ENCODE measurements around the gene PRPF6.

Gene PRPF6

DNA sequence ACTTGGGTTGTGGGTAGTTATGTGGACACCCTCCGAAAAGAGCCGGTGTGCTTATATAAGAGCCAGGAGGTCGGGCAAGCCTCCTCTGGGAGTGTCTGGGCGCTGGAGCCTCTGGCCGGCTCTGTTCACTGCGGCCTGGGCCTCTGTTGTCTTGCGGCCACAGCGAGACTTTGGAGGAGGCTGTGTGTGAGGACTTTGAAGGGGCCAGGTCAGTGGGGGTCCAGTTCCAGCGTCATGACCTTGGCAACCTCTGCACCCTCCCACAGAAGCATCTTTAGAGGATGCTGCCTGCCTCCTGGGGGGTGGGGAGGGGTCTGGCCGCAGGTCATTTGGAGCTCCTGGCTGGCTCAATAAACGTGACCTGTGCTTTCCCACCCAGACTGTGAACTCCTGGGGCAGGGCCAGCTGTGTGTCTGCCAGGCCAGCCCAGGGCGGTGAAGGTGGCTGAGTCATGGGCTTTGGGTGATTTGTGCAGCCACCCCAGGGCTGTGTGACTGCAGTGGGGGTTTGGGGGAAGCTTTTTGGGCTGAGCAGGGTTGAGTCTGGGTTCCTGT lies 83.3 kb downstream of the PRPF6 start:
- peak; percentile 89 for DNase-seq (ENCODE audit: low read depth)

DNA sequence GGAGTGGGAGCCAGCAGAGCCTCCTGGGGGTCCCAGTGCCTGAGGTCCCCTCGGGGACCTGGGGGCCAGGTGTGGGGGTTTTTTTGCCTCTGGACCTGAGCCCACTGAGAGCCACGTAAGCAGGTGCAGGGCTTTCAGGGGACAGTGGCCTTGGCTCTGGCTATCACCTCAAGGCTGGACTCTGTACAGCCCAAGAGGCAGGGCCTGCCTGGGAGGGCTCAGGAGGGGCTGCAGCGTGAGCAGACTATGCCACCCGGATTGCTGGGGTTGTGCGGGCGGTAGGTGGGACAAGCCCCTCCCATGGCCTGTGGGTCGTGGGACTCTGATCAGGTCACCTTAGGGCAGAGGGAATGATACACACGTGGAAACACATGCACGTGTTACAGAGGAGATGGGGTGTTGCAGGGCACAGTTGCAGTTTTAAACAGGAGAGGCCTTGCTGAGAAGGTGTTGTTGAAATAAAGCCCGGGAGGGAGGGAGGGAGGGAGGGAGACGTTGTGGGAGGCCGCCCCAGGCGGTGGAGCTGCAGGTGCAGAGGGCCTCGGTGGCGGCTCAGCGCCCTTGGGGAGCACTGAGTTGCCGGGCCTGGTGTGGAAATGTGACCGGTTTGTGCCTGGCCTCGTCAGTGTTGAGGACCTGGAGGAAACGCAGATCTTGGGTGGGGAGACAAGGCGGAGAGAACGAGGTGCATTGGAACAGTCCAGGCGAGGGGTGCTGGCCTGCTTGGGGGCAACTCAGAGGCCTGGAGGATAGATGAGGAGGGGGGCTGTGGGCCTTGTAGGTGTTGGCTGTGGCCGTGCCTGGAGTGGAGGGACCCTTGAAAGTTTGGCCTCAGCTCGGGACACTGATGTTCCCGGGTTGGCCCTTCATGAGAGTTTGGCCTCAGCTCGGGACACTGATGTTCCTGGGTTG lies 84.4 kb downstream of the PRPF6 start:
- DNase-seq (ENCODE audit: low read depth) = no peak

DNA sequence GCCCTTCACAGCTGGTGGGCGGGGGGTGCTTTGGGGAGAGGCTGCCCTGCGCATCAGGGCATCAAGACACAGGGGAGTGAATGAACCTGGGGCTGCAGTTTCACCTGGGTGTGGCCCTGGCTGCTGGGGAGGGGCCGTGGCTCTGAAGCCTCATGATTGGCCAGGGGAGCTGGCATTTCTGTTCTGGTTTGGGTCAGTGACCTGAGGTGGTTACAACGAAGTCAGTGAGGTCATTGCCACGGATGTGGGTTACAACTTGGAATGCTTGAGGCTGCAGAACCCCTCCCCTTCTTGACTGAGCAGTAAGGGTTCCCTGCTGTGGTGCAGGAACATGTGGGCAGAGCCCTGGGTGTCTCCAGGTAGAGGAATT lies 85.0 kb downstream of the PRPF6 start:
- peak; percentile 97 for DNase-seq (ENCODE audit: low read depth)

DNA sequence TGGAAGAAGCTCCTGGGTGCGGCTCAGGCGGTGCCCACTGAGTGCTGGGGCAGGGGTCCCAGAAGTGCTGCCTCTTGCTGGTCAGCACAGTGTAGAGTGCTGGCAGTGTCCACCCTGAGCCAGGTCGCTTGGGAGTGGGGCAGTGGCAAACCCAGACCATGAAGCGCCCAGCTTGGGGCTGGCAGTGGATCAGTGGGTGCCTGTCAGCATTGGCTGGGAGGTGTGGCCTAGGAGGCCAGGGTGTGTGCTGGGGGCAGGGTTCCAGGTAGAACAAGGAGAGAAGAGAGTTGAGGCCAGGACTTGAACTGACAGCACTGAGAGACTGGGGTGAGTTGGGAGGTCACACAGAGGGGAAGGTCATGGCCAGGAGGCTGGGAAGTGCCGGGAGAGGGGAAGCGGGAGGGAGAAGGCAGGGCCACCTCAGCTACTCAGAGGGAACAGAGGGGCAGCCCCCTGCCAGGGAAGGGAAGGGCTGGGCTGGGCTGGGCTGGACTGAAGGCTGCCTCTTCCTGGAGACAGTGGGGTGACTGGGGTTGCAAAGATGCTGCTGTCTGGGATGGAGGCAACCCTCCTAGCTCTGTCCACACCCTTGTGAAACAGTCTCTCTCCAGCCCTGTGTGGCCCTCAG lies 86.2 kb downstream of the PRPF6 start:
- no peak for DNase-seq (ENCODE audit: low read depth)

DNA sequence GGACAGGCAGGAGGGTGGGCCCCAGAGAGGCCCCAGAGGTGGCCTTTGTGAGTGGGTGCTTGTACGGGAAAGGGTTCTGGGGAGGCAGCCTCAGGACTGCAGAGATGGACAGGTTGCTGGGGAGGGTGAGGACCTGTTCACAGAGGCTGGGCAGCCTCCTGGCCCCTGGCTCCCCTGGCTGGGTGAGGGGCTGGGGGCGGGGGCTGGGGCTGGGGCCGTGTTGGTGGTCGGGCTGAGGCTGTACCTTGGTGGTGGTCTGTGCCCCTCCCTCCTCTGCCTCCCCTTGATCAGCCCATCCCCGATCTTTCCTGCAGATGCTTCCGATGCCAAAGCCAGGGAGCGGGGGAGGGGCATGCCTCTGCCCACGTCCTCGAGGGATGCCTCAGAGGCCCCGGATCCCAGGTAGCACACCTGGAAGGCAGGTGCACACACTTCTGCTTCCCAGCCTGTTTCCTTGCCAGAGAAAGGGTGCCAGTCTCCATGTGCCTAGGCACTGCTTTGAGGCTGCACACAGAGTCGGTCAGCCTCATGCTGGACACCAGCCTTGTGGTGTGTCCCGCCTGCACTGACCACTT lies 86.9 kb downstream of the PRPF6 start:
- DNase-seq (ENCODE audit: low read depth) = no peak

DNA sequence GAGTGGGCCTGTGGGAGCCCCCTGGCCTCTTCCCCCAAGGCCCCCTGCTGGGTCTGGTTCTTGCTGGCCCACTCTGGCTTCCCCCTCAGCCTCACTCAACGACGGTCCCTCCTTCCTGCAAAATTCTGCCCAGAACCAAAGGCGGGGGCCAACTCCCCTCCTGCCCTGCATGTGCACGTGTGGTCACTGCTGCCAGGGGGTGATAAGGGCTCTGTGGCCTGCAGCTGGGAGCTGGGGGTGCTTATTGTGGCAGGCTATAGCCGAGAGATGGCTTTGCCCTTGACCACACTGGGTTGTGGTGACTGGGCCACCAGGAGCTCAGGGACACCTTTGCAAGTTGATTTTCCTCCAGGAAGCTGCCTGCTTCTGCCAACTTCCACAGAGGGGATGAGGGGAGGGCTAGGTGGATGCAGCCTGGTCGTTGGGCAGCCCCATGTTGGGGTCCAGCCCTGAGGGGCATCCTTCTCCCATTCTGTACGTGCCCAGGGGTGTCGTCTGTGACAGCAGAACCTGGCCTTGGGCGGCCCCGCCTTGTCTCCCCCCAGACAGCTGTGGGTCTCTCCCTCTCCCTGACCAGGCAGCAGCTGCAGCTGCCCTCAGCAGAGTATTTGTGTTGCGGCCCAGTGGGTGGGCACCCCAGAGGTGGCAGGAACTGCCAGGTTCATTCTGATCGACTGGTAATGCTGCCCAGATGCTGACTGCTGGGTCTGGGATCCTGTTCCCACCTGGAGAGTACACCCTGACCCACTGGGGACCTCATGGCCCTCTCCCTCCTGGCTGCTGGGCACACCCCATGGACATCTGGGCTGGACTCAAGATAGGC lies 87.7 kb downstream of the PRPF6 start:
- no peak for DNase-seq (ENCODE audit: low read depth)

DNA sequence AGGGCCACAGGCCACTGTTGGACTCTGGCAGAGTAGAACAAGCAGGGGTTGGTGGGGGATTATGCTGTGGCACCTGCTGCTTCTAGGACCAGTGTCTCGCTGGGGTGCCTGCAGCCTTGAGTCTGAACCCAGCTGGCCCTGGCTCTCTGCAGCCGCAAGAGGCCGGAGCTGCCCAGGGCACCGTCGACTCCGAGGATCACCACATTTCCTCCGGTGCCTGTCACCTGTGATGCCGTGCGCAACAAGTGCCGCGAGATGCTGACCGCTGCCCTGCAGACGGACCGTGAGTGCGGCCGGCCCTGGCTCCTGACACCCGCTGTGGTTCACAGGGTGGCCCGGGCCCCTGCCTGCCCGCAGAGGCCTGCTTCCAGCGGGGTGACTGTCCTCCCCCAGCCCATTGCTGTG lies 88.3 kb downstream of the PRPF6 start:
- no peak for DNase-seq (ENCODE audit: low read depth)

DNA sequence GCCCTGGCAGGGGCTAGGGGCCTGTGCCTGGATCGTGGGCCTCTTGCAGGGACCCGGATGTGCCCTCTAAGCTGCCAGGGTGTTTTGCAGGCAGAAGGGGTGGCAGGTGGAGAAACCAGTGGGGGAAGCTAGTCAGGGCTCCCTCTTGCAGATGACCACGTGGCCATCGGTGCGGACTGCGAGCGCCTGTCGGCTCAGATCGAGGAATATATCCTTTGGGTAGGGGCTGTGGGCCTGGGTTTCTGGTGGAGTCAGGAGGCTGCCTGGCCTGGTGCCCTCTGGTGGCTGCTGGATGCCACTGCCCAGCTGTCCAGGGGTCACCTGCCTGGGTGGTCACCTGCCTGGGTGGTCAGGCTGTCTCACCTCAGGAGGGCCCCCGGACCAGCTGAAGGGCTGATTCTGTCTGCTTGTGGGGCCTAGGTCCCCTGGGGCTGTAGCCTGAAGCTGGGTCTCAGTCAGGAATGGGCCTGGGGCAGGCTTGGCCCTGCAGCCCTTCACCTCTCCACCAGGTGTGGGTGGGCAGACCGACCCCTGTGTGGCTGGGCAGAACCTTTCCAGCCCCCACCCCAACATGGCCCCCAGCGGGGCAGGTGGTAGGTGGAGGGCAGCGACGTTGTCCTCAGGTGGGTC lies 88.8 kb downstream of the PRPF6 start:
- peak; percentile 54 for DNase-seq (ENCODE audit: low read depth)

DNA sequence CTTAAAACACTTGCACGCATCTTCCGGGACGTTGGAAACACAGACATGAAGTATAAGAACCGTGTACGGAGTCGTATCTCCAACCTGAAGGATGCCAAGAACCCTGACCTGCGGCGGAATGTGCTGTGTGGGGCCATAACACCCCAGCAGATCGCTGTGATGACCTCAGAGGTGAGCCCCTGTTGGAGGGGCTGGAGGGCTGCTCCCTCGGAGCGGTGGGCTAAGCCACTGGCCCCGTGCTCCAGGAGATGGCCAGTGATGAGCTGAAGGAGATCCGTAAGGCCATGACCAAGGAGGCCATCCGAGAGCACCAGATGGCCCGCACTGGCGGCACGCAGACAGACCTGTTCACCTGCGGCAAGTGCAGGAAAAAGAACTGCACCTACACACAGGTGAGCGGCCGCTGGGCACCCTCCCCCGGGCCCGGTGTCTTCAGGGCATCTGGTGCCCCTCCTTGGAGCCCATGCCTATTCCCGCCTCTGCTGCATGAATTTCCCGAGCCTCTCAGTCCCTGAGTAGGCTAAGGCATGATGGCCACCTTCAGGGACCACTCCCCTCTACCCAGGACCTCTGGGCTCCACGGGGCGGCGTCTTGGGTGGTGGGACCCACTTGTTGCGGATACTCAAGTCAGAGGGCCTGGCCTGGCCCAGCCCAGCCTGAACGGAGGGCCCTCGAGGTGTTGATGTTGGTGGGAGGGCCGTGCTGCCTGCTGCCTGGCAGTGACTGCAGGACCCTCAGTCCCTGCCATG lies 89.5 kb downstream of the PRPF6 start:
- no peak for DNase-seq (ENCODE audit: low read depth)

DNA sequence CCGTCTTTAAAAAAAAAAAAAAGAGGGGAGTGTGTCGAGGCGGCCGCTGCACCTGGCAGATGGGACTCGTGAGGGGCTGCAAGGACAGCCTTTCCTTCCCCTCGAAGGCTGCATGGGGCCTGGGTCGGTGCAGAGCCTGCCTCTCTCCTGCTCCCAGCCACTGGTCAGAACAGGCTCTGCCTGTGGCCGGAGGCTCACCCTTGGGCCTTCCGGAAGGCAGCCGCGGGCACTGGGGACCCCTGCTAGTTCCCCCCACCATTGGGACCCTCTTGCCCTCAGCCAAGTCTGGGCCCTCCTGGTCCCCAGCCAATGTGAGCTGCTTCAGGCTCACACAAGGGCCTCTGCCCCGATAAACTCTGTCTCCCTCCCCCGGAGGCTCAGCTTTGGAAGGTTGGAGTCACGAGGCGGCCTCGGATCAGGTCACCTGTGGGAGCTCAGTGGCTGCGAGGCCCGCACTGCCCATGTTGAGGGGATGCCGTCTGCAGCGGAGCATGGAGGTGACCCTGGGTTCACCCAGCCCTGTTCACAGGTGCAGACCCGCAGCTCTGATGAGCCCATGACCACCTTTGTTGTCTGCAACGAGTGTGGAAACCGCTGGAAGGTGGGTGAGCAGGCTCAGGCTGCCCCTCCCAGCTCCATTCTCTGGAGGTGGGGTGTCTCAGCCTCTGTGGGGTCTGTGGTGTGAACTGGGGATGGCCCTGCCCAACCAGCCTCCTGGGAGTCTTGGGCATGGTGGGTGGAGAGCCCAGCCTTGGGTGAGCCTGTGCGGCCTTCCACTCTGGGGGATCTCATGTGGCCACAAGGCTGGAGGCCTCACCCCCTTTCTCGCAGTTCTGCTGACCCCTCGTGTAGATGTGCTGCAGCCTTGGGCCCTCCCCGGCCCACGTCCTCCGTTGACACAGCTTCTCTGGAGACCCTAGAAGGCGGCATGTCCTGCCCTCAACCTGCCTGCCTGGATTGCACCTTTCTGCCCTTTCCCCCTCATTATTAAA lies 90.7 kb downstream of the PRPF6 start:
- no peak for DNase-seq (ENCODE audit: low read depth)

DNA sequence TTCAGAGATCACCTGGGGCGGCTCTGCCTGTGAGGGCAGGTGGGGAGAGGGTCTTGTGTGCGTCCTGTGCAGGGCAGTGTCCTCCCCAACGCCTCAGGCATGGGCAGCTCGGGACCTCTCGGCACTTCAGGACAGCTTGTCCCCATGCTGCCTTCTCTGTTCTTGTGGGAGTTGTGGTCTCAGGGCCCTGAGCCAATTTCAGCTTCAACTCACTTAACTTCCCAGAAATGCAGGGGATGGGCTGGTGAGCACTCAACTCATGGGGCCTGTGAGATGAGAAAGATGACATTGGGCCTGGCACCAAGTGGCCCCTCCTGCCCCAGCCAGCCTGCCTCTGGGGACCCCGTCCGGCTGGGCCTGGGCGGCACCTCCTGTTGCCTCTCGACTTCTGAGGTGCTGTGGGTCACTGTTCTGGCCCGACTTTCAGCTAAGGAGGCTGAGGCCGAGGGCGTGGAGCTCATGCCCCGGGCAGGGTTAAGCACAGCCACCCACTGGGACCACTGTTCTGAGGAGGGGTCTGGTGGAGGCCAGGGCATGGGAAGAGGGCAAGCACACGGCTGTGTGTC lies 91.6 kb downstream of the PRPF6 start:
- DNase-seq (ENCODE audit: low read depth) = no peak

DNA sequence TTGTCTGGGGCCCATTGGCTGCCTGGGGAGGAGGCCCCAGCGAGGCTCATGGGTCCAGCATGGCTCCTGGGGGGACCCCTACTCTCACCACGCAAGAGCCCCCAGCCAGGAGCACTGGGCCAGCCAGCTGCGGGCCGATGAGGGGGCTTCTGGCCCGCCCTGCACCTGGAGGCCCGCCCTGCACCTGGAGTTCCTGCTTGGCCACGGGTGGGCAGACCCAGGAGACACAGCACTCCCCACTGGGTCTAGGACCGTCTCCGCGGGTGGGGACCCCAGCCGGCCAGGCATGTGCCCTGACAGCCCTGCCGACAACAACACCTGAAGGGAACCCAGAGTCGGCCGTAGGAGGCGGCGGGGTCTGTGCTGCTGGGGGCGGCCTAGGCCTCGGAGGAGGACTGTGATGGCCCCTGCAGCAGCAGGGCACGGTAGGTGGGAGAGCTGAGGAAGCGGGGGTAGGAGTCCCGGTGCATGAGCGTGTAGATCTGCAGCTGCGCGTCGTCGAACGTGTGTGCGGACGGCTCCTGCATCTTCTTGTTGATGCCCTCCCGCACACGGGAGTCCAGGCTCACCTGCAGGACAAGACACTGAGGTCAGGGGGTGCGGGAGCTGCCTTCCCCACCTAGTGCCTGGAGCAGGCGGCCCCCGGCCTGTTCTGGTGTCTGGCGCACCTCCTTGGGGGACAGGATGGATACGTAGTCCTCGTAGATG lies 92.7 kb downstream of the PRPF6 start:
- no peak for DNase-seq (ENCODE audit: low read depth)

DNA sequence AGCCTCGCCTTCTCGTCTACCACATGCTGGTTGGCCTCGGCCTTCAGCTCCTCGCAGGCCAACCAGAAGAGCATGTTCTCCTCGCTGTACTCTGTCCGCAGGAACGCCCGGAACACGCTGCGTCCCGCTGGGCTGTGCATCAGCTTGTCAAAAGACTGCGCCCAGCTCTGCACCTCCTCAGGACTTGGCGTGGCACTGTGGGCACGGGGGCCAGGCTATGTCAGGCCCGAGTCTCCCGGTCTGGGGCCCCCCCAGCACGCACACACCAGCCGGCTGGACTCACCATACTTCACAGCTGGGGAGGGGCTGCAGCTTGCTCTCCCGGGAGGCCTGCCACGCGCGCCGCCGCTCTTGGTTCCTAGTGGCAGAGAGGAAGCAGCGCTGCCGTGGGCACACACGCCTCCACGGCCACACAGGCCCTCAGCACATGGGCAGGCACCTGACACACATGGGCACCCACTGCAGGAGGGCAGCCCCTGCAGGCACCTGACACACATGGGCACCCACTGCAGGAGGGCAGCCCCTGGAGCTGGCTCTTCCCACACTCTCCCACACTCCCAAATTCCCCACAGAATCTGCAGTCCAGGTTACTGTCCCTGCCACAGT lies 93.4 kb downstream of the PRPF6 start:
- no peak for DNase-seq (ENCODE audit: low read depth)

DNA sequence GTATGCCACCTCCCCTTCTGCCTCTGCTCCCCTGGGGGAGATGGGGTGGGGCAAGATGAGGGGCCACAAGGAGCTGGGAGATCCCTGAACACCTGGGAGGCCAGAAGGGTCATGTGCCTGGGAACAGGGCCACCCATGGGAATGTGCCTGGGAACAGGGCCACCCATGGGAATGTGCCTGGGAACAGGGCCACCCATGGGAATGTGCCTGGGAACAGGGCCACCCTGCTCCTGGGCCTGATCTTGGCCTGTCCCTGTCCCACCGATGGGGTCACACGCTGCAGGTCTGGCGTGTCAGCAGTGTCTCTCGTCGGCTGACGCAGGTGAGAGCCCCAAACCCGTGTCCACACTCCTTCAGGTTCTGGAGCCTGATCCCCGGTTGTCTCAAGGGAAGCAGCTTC lies 94.0 kb downstream of the PRPF6 start:
- no peak for DNase-seq (ENCODE audit: low read depth)

DNA sequence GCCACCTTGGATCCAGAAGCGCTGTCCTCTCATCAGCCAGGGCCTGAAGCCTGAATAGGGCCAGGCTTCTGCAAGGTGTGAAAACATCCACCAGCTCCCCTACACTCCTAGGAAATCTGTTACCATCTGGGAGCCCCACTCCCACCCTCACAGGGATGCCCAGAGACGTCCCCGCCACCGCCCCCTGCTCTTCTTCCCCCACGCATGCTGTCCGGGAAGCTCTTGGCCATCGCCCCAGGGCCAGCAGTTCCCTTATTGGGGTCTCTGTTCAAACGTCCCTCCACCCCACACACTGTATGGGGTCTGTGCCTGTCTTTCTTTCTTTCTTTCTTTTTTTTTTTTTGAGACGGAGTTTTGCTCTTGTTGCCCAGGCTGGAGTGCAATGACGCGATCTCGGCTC lies 94.6 kb downstream of the PRPF6 start:
- no peak for DNase-seq (ENCODE audit: low read depth)

DNA sequence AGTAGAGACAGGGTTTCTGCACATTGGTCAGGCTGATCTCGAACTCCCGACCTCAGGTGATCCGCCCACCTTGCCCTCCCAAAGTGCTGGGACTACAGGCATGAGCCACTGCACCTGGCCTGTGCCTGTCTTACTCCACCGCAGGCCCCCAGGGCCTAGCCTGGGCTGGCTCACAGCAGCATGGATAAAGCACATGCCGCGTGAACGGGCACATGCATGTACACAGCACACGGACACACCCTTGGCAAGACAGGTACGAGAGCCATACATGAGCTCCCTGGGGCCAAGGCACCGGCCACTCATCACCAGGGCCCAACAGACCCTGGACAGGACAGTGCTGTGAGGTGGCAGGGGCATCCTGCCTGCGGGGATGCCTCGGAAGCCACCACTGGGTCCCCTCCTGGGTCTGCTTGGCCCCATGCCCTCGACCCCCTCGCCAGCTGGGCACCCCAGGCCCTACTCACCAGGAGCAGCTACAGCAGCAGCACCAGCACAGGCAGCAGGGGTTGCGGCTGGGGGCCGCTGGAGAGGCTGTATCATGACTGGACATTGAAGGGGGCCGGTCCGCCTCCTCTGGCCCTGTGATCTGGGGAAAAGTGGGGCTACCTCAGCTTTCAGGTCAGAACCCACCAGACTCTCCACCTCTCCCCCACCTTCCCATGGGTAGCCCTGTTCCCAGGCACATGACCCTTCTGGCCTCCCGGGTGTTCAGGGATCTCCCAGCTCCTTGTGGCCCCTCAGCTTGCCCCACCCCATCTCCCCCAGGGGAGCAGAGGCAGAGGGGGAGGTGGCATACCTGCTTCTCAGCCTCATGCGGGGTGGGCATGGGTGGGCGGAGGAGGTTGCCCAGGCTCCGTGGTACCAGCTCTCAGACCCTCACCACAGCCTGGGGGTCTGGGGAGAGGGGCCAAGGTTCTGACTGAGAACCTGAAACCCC lies 95.4 kb downstream of the PRPF6 start:
- DNase-seq (ENCODE audit: low read depth) = no peak

DNA sequence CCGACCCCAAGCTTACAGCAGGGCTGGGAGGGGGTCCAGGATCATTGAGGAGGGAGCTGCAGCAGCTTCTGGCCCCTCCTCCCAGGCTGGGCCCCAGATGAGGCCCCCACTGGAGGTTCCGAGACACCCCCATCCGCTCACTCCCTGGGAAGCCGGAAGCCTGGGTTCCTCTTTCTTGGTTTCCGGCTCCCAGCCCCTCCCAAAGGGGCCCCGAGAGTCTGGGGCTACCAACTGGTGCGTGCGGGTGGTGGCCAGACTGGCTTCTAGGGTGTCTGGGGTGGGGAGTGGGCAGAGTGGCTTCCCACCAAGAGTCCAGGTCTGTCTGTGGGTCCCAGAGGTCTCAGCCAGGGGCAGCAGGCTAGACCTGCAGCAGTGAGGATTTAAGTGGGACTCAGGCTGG lies 96.2 kb downstream of the PRPF6 start:
- DNase-seq (ENCODE audit: low read depth) = no peak

Measured in ELR (cell line).